Muscle layer of duodenum (tissue), 2 donors: ENCODE results near the gene ERC1.
"Not testable (repeated sequence)": the region's sequence is repeated elsewhere in the genome, so short reads cannot be mapped to it uniquely, and the experiment has no call there.

Experiments
- H3K27ac ChIP-seq: one replicate; pipeline ENCODE4 v1.7.0; 2013; ENCODE audit warnings: mild to moderate bottlenecking, low read length
- H3K27me3 ChIP-seq: one replicate; pipeline ENCODE4 v1.7.0; 2013; ENCODE audit warnings: low read depth, mild to moderate bottlenecking, control low read depth, low read length
- H3K36me3 ChIP-seq, 2 donors: one replicate each; pipeline ENCODE4 v1.7.0; 2013; ENCODE audit warnings: low read length in 2 of 2, control low read depth in 1 of 2, mild to moderate bottlenecking in 1 of 2; ENCODE audit not compliant: insufficient read depth in 2 of 2, control insufficient read depth in 1 of 2
- H3K4me1 ChIP-seq, 2 donors: one replicate each; pipeline ENCODE4 v1.7.0; 2013; ENCODE audit warnings: low read length in 2 of 2, mild to moderate bottlenecking in 2 of 2, control low read depth in 1 of 2, moderate library complexity in 1 of 2; ENCODE audit not compliant: insufficient read depth in 2 of 2, control insufficient read depth in 1 of 2
- H3K4me3 ChIP-seq, 2 donors: one replicate each; pipeline ENCODE4 v1.7.0; 2013; ENCODE audit warnings: low read length in 2 of 2, low read depth in 1 of 2, mild to moderate bottlenecking in 1 of 2
- H3K9me3 ChIP-seq, 2 donors: one replicate each; pipeline ENCODE4 v1.7.0; 2013; ENCODE audit warnings: low read length in 2 of 2, control low read depth in 1 of 2, mild to moderate bottlenecking in 1 of 2; ENCODE audit not compliant: control insufficient read depth in 1 of 2
- donor health status: healthy.

ERC1 gene

GRCh38 chr12:1314523-1314922 is 323.5 kb downstream of the ERC1 start:
- no peaks in the 10 kb centered on the region for H3K27me3 ChIP-seq
- H3K4me3 ChIP-seq: no peak overlapping the region
- no peak overlapping the region for H3K27ac ChIP-seq
- H3K4me1 ChIP-seq: peaks cover 6 to 20% of the 10 kb centered on the region in 2 donors
- no peaks in the 10 kb centered on the region for H3K9me3 ChIP-seq
- H3K36me3 ChIP-seq: peaks cover 0 to 7% of the 10 kb centered on the region in 2 donors

GRCh38 chr12:1316991-1317390 is 326.0 kb downstream of the ERC1 start:
- peaks cover 6 to 19% of the 10 kb centered on the region in 2 donors for H3K4me1 ChIP-seq
- H3K27ac ChIP-seq, H3K36me3 ChIP-seq, H3K4me3 ChIP-seq, H3K9me3 ChIP-seq, H3K27me3 ChIP-seq: not testable (repeated sequence)

- no peaks in the 10 kb centered on the region for H3K9me3 ChIP-seq
- H3K27ac ChIP-seq: peak overlapping the region; percentile 10
- H3K27me3 ChIP-seq: no peaks in the 10 kb centered on the region
- H3K4me1 ChIP-seq: peaks cover 6 to 19% of the 10 kb centered on the region in 2 donors
- peak overlapping the region; percentile 21 to 33 for H3K4me3 ChIP-seq
- H3K36me3 ChIP-seq: peaks cover 0 to 7% of the 10 kb centered on the region in 2 donors
Observed at GRCh38 chr12:1318327-1319031, 327.5 kb downstream of the ERC1 start.

DNA sequence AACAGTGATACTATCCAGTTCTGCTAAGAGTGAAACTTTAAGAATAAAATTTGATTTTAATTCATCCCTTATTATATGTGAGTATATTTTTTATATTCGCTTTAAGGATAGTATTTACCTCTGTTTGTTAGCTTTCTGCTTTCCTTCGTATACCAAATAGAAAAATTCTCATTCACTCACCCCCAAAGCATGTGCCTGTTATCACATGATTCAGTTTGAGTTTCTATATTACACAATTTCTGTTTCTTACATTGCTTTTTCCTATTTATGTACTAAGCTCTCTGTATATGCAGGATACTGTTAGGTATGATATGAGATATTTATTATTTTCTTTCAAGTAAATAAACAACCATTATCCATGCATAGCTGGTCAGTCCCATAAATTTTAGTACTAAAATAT is 328.2 kb downstream of the ERC1 start:
- H3K4me3 ChIP-seq: peak overlapping the region in 1 of 2 donors; percentile 33
- peak overlapping the region; percentile 10 for H3K27ac ChIP-seq
- peaks cover 0 to 7% of the 10 kb centered on the region in 2 donors for H3K36me3 ChIP-seq
- no peaks in the 10 kb centered on the region for H3K9me3 ChIP-seq
- H3K4me1 ChIP-seq: peaks cover 6 to 19% of the 10 kb centered on the region in 2 donors
- no peaks in the 10 kb centered on the region for H3K27me3 ChIP-seq

- peaks cover 6 to 19% of the 10 kb centered on the region in 2 donors for H3K4me1 ChIP-seq
- H3K27ac ChIP-seq: no peak overlapping the region
- no peak overlapping the region for H3K4me3 ChIP-seq
- peaks cover 0 to 6% of the 10 kb centered on the region in 2 donors for H3K36me3 ChIP-seq
- no peaks in the 10 kb centered on the region for H3K27me3 ChIP-seq
- H3K9me3 ChIP-seq: no peaks in the 10 kb centered on the region
Observed at GRCh38 chr12:1320021-1320420, 329.0 kb downstream of the ERC1 start.

DNA sequence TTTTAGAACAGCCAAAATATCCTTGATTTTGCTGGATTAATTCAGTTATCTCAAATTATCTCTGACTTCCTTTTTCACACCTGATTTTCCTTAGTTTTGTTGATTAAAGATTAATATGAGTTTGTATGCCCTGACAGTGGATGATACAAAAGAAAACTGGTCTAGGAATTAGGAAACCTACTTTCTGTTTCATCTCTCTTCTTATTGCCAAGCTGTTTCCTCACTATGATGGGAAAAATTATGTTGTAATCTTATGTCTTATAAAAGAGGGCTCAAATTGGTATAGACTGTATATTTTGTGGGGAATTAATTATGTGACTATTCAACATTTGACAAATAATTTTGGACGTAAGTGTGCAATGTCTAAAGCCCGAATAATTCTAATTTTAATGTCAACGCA is 331.8 kb downstream of the ERC1 start:
- Histone ChIP-seq H3K9me3 (no peaks in the 10 kb centered on the region), H3K27me3 (no peaks in the 10 kb centered on the region), H3K4me1 (peaks cover 6 to 19% of the 10 kb centered on the region in 2 donors), H3K36me3 (no peaks in the 10 kb centered on the region), H3K27ac (no peak overlapping the region), H3K4me3 (no peak overlapping the region)

DNA sequence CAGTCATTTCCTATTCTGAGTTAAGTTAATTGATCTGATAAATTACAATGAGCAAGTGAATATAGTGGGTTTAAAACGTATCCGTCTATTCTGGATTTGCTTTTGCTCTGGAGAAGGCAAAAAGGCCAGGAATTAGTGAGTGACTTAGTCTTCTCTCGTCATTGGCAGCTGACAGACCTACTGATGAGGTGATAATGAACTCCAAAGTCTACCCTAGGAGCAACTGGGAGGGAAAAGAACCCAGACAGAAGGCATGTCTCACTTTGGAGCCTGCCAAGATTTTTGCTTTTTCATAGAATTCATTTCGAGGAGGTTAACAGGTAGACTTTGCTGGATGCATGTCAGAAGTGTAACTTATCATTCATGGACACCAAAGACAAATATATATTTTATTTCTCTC is 333.1 kb downstream of the ERC1 start:
- Histone ChIP-seq H3K27me3 (no peaks in the 10 kb centered on the region), H3K9me3 (no peaks in the 10 kb centered on the region), H3K4me3 (no peak overlapping the region), H3K4me1 (peaks cover 0 to 7% of the 10 kb centered on the region in 2 donors), H3K36me3 (no peaks in the 10 kb centered on the region), H3K27ac (no peak overlapping the region)

GRCh38 chr12:1324910-1325309 is 333.9 kb downstream of the ERC1 start:
- no peak overlapping the region for H3K4me3 ChIP-seq
- H3K36me3 ChIP-seq: no peaks in the 10 kb centered on the region
- no peaks in the 10 kb centered on the region for H3K4me1 ChIP-seq
- no peaks in the 10 kb centered on the region for H3K27me3 ChIP-seq
- H3K27ac ChIP-seq: no peak overlapping the region
- H3K9me3 ChIP-seq: no peaks in the 10 kb centered on the region

DNA sequence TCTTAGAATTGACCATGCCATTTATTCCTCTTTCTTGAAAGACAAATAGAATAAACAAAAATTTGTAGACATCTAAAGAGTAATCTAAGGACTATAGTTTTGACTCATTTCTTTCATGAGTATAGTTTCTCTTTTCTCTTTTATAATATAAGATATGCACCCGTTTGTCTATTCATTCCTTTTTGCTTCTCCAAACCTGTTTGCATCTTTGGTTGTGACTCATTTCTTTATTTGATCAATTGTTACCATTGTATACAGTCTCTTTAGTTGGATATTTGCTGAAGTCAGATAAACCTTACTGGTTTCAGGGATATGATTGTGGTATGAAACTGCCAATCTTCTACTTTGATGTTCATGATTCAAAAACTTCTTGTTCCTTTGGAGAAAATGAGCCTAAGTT is 334.6 kb downstream of the ERC1 start:
- Histone ChIP-seq H3K4me1 (no peaks in the 10 kb centered on the region), H3K9me3 (no peaks in the 10 kb centered on the region), H3K27me3 (no peaks in the 10 kb centered on the region), H3K27ac (no peak overlapping the region), H3K36me3 (no peaks in the 10 kb centered on the region), H3K4me3 (no peak overlapping the region)

- Histone ChIP-seq H3K9me3 (no peaks in the 10 kb centered on the region), H3K27me3 (no peaks in the 10 kb centered on the region), H3K4me1 (no peaks in the 10 kb centered on the region), H3K4me3 (no peak overlapping the region), H3K36me3 (no peaks in the 10 kb centered on the region), H3K27ac (no peak overlapping the region)
Observed at GRCh38 chr12:1326258-1326657, 335.2 kb downstream of the ERC1 start.

- H3K4me1 ChIP-seq: no peaks in the 10 kb centered on the region
- H3K27ac ChIP-seq: no peak overlapping the region
- no peaks in the 10 kb centered on the region for H3K27me3 ChIP-seq
- no peaks in the 10 kb centered on the region for H3K9me3 ChIP-seq
- no peaks in the 10 kb centered on the region for H3K36me3 ChIP-seq
- H3K4me3 ChIP-seq: no peak overlapping the region
Observed at GRCh38 chr12:1328391-1328790, 337.4 kb downstream of the ERC1 start.
